Gastrocnemius medialis (tissue), 4 donors: Measurements from ENCODE around the gene FREM2. TPM values are rescaled to one million over a fixed set of nuclear protein-coding genes. Genes with fewer than 3 reads are reported as not detected.

Source experiments
- ATAC-seq, 2 donors: fragments of 150-250 bp; one replicate each; pipeline ENCODE4 v1.9.1; 2016
- DNase-seq, 2 donors: peaks; one replicate each; pipeline ENCODE4 v3.0.0-alpha.2; 2019
- H3K27ac ChIP-seq, 4 donors: fragments of 200-600 bp; sonication (generic); 1 replicate in 1 of 4; 2 replicates in 3 of 4; pipeline ENCODE4 v1.5.1; 2016 to 2018; ENCODE audit warnings: mild to moderate bottlenecking in 2 of 4, moderate library complexity in 1 of 4
- H3K27me3 ChIP-seq, 3 donors: fragments of 200-600 bp; sonication (generic) in 2 of 3; 1 replicate in 1 of 3; 2 replicates in 2 of 3; pipeline versions ENCODE4 v1.5.1 to v1.6.0; 2016 to 2019; ENCODE audit warnings: mild to moderate bottlenecking in 1 of 3, moderate library complexity in 1 of 3
- H3K36me3 ChIP-seq, 2 donors: fragments of 200-600 bp; sonication (generic) in 1 of 2; one replicate each; pipeline ENCODE4 v1.5.1; 2017 to 2018
- H3K4me1 ChIP-seq, 2 donors: fragments of 200-600 bp; sonication (generic) in 1 of 2; one replicate each; pipeline ENCODE4 v1.5.1; 2016 to 2017; ENCODE audit warnings: mild to moderate bottlenecking in 2 of 2
- H3K4me3 ChIP-seq, 4 donors: fragments of 200-600 bp; sonication (generic) in 3 of 4; 1 replicate in 1 of 4; 2 replicates in 3 of 4; pipeline ENCODE4 v1.5.1; 2016 to 2019; ENCODE audit warnings: mild to moderate bottlenecking in 2 of 4
- H3K9me3 ChIP-seq, 3 donors: fragments of 200-600 bp; sonication (generic) in 2 of 3; 1 replicate in 1 of 3; 2 replicates in 2 of 3; pipeline ENCODE4 v1.5.1; 2016 to 2019
- POLR2A ChIP-seq, 2 donors: fragments of 450-650 bp; IDR thresholded peaks; one replicate each; pipeline ENCODE4 v1.6.1; 2017; ENCODE audit warnings: antibody characterized with exemption in 2 of 2, mild to moderate bottlenecking in 2 of 2, moderate library complexity in 2 of 2
- in situ Hi-C, 4 donors: fragments of 200-750 bp; cut with MboI; loops; one replicate each; pipeline versions ENCODE4 v1.15.0 to v1.8.0; 2017; ENCODE audit warnings: low sequenced_read_pairs in 4 of 4
- intact Hi-C: fragments of 100-400 bp; cut with DNase I; formaldehyde crosslinking; loops from one replicate; pipeline ENCODE4 v1.15.1; 2023; ENCODE audit warnings: low total_unique reads
- total RNA-seq, 4 donors: library from RNA; depleted of rRNA; stranded (reverse); fragments of >200 nt; gene quantifications; one replicate each; pipeline versions ENCODE4 v1.1.0 to v1.2.3, GENCODE V29; 2016
- TF ChIP-seq, protein P1 (sequence below), 5 experiments: fragments of 450-650 bp in 3 of 5; fragments of 200-600 bp in 2 of 5; sonication (generic) in 2 of 5; IDR thresholded peaks in 4 of 5; conservative IDR thresholded peaks in 1 of 5; 1 replicate in 4 of 5; 2 replicates in 1 of 5; pipeline ENCODE4 v1.5.1; 2016 to 2019; ENCODE audit warnings: antibody characterized with exemption in 5 of 5, mild to moderate bottlenecking in 3 of 5, moderate library complexity in 3 of 5

FREM2 gene
- total RNA-seq, 4 donors from 2014 or later, result 1.3 to 6.4 (median 2.4) TPM

DNA sequence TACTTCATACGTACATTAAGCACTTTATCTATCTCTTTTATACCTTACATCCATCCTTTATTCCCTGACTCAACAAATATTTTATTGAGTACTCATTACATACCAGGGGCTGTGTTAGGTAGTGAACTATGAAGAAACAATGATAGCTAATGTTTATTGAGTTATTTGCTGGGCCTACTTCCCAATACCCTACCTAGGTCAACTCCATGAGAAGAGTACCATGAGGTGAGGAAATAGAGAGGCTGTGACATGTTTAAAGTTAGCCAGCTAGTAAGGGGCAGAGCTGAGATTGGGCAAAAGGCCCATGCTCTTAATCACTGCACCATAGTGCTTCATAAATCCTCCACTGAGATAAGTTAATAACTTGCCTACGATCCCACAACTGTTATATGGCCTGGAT, 79.9 kb downstream of the FREM2 start:
- Histone ChIP-seq H3K4me3 (no peak overlapping the region), H3K36me3 (no peaks in the 10 kb centered on the region), H3K27me3 (no peaks in the 10 kb centered on the region), H3K27ac (no peak overlapping the region), H3K4me1 (peaks cover 0 to 4% of the 10 kb centered on the region in 2 donors), H3K9me3 (no peaks in the 10 kb centered on the region)
- TF ChIP-seq, protein P1, sequence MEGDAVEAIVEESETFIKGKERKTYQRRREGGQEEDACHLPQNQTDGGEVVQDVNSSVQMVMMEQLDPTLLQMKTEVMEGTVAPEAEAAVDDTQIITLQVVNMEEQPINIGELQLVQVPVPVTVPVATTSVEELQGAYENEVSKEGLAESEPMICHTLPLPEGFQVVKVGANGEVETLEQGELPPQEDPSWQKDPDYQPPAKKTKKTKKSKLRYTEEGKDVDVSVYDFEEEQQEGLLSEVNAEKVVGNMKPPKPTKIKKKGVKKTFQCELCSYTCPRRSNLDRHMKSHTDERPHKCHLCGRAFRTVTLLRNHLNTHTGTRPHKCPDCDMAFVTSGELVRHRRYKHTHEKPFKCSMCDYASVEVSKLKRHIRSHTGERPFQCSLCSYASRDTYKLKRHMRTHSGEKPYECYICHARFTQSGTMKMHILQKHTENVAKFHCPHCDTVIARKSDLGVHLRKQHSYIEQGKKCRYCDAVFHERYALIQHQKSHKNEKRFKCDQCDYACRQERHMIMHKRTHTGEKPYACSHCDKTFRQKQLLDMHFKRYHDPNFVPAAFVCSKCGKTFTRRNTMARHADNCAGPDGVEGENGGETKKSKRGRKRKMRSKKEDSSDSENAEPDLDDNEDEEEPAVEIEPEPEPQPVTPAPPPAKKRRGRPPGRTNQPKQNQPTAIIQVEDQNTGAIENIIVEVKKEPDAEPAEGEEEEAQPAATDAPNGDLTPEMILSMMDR (IDR thresholded peaks at IDR 0.05 in 4 of 5, conservative IDR thresholded peaks at IDR 0.05 in 1 of 5), result no peak
- no peak for TF ChIP-seq POLR2A (IDR thresholded peaks at IDR 0.05)
- no peak for DNase-seq
- in situ Hi-C loops (loop anchor here in 3 of 4 donors (5.0 to 10.0 kb wide), 3 partner anchors 79 to 89 kb away; partner anchors contain the start of gene FREM2 (in 2 of the 3)), intact Hi-C loops (loop anchor here (5.0 kb wide), 1 partner anchor 106 kb away; no protein-coding TSS in a partner anchor)
- no peak for ATAC-seq

DNA sequence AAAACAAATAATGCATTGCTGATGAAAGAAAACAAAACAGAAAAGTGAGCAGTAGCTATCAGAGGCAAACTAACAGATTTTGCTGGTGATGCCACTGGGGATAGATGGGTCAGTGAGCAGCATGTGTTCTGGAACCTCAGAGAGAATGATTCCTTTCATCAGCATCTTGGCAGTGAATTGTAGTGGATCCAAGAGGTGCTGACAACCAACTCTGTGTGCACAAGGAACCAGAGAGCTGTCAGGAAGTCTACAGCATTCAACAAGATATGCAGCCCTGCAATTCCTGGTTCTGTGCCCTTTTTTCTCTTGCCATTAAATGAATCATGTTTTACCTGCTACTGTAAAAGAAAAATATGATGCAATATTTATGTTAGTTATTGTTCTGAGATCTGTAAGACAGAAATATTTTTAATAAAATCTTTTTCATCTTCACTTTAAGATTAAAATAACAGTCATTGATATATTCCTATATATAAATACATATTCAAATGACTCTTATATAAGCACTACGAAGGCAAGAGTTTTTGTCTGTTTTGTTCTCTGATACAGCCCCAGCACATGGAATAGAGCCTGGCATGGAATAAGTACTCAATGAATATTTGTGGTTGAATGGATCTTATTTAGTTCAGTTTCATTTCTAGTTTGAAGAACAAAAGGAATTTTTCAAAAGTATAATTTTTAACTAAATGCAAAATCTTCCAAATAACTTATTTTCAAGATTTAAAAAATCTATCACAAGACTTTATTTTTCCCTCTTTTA, 80.8 kb downstream of the FREM2 start:
- peaks cover 0 to 4% of the 10 kb centered on the region in 2 donors for H3K4me1 ChIP-seq
- in situ Hi-C loops (loop anchor here in 3 of 4 donors (5.0 to 10.0 kb wide), 3 partner anchors 80 to 90 kb away; partner anchors contain the start of gene FREM2 (in 2 of the 3)), intact Hi-C loops (loop anchor here (5.0 kb wide), 1 partner anchor 105 kb away; no protein-coding TSS in a partner anchor)
- DNase-seq (no peak), ATAC-seq (no peak)
- TF ChIP-seq POLR2A (IDR thresholded peaks at IDR 0.05), result no peak
- H3K9me3 ChIP-seq, result no peaks in the 10 kb centered on the region
- no peaks in the 10 kb centered on the region for H3K36me3 ChIP-seq
- no peak overlapping the region for H3K27ac ChIP-seq
- H3K4me3 ChIP-seq, result no peak overlapping the region
- H3K27me3 ChIP-seq, result no peaks in the 10 kb centered on the region

DNA sequence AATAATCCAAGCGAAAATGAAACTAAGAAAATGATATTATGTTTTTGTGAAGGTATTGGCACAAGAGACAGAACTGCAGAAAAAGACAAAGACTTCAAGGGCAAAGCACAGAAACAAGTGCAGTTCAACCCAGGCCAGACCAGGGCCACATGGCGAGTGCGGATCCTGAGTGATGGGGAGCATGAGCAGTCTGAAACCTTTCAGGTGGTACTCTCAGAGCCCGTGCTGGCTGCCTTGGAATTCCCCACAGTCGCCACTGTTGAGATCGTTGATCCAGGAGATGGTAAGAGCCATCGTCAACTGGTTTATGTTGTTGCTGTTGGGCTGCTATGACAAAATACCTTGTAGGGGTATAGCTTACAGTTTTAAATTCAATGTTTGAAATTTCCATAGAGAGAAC, 82.6 kb downstream of the FREM2 start:
- Histone ChIP-seq H3K4me1 (no peaks in the 10 kb centered on the region), H3K4me3 (no peak overlapping the region), H3K27me3 (no peaks in the 10 kb centered on the region), H3K9me3 (no peaks in the 10 kb centered on the region), H3K27ac (no peak overlapping the region), H3K36me3 (no peaks in the 10 kb centered on the region)
- no peak for ATAC-seq
- in situ Hi-C loops (loop anchor here in 3 of 4 donors (5.0 to 10.0 kb wide), 3 partner anchors 82 to 92 kb away; partner anchors contain the start of gene FREM2 (in 2 of the 3)), intact Hi-C loops (loop anchor here (5.0 kb wide), 1 partner anchor 103 kb away; no protein-coding TSS in a partner anchor)
- DNase-seq, result no peak
- TF ChIP-seq, protein P1 (IDR thresholded peaks at IDR 0.05 in 4 of 5, conservative IDR thresholded peaks at IDR 0.05 in 1 of 5), result no peak
- TF ChIP-seq POLR2A (IDR thresholded peaks at IDR 0.05), result no peak

DNA sequence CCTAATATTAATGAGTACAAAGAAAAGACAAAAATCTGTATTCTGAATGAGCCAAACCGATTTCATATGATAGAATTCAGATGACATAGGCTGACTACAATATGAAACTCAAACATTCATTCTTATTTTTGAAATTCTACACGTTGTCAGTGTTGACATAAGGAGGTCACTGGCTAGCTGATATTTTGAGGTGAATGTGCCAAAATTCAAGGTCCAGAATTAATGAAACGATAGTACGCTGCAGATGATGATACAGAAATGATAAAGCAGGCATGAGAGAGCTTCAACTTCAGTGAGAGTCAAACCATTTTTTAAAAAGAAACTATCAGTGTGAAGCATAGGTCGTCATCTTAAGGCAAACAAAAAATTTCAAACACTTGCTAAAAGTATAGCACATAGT, 88.2 kb downstream of the FREM2 start:
- no peak overlapping the region for H3K4me3 ChIP-seq
- no peaks in the 10 kb centered on the region for H3K36me3 ChIP-seq
- H3K4me1 ChIP-seq, result no peaks in the 10 kb centered on the region
- no peaks in the 10 kb centered on the region for H3K9me3 ChIP-seq
- intact Hi-C loops, result no loop called here
- no peaks in the 10 kb centered on the region for H3K27me3 ChIP-seq
- DNase-seq, result no peak
- H3K27ac ChIP-seq, result no peak overlapping the region
- no peak for ATAC-seq
- in situ Hi-C loops, result no loop called here
- TF ChIP-seq, protein P1 (IDR thresholded peaks at IDR 0.05 in 4 of 5, conservative IDR thresholded peaks at IDR 0.05 in 1 of 5), result no peak
- no peak for TF ChIP-seq POLR2A (IDR thresholded peaks at IDR 0.05)

DNA sequence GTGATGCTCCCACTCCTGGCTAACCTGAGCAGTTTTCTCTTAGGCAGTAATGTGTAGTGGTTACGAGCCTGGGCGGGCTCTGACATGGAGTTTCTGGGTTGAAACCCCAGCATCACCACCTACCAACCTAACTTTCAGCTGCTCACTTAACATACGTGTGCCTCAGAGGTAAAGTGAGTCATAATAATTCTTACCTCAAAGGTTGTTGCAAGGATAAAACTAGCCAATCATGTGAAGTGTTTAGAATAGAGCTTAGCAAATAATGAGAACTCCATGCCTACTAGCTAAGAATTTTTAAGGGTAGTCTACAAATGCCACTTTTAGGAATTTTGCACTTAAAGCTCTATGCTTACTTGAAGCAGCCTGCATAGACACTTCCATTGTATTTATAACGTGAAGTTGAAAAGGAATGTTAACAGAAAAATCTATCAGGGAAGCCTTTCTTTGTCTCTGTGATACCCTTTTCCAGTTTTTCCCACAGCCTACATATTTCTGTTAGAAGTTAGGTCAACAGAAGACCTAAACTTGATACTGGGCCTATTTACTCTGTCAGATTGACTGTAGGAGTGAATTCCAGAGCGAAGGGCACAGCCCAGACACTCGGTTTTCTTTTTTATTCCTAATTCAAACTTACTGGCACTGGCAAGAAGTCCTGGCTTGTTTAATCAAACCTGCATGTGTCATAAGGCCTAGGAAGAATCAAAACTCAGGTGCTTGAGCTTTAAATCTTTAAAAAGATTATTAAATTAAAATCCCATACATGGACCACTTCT, 90.7 kb downstream of the FREM2 start:
- Histone ChIP-seq H3K4me1 (no peaks in the 10 kb centered on the region), H3K36me3 (no peaks in the 10 kb centered on the region), H3K4me3 (no peak overlapping the region), H3K27me3 (no peaks in the 10 kb centered on the region), H3K27ac (no peak overlapping the region), H3K9me3 (no peaks in the 10 kb centered on the region)
- ATAC-seq (no peak), DNase-seq (no peak)
- intact Hi-C loops, result no loop called here
- in situ Hi-C loops, result no loop called here
- TF ChIP-seq, protein P1 (IDR thresholded peaks at IDR 0.05 in 4 of 5, conservative IDR thresholded peaks at IDR 0.05 in 1 of 5), result no peak
- no peak for TF ChIP-seq POLR2A (IDR thresholded peaks at IDR 0.05)
